BE2C (cell line): Measurements from ENCODE around the gene CCDC24.
A peak's percentile ranks its signal among the peaks of the same experiment; 100 is the strongest.

ENCODE experiments used
- DNase-seq: peaks from one replicate; pipeline ENCODE4 v3.0.0-alpha.2; 2020
- H3K27me3 ChIP-seq: fragments of 250-450 bp; sonication (Bioruptor Pico); 2 replicates; pipeline ENCODE4 v1.5.1; 2020; ENCODE audit warnings: mild to moderate bottlenecking
- H3K36me3 ChIP-seq: fragments of 250-450 bp; sonication (Bioruptor Pico); 2 replicates; pipeline ENCODE4 v1.5.1; 2020; ENCODE audit warnings: mild to moderate bottlenecking
- H3K4me1 ChIP-seq: fragments of 250-450 bp; sonication (Bioruptor Pico); 2 replicates; pipeline ENCODE4 v1.5.1; 2020
- H3K4me3 ChIP-seq: 2 replicates; pipeline ENCODE4 v1.5.1; 2011; ENCODE audit warnings: low read depth, low read length
- H3K9me3 ChIP-seq: fragments of 250-450 bp; sonication (Bioruptor Pico); 2 replicates; pipeline ENCODE4 v1.5.1; 2020
- CTCF ChIP-seq: IDR thresholded peaks from 2 replicates; pipeline ENCODE4 v1.5.1; 2012; ENCODE audit warnings: mild to moderate bottlenecking, low read depth, low read length

CCDC24 gene

GRCh38 chr1:44025816-44026215 is 34.4 kb downstream of the CCDC24 start:
- DNase-seq, result no peak

GRCh38 chr1:44027320-44027719 is 35.9 kb downstream of the CCDC24 start:
- H3K27me3 ChIP-seq, result no peaks in the 10 kb centered on the region
- no peaks in the 10 kb centered on the region; the same call in none of the 2 replicates for H3K4me1 ChIP-seq
- no peak for TF ChIP-seq CTCF

More at GRCh38 chr1:44025816-44026215, 34.4 kb downstream of the CCDC24 start:
- no peaks in the 10 kb centered on the region for H3K36me3 ChIP-seq
- H3K4me1 ChIP-seq, result no peaks in the 10 kb centered on the region; the same call in 1 of the 2 replicates
- no peaks in the 10 kb centered on the region for H3K9me3 ChIP-seq
- no peak overlapping the region for H3K4me3 ChIP-seq
- H3K27me3 ChIP-seq, result no peaks in the 10 kb centered on the region
- TF ChIP-seq CTCF, result no peak

GRCh38 chr1:44029260-44029910 is 38.0 kb downstream of the CCDC24 start:
- Histone ChIP-seq H3K4me3 (peak overlapping the region; percentile 59), H3K36me3 (no peaks in the 10 kb centered on the region), H3K27me3 (no peaks in the 10 kb centered on the region), H3K4me1 (no peaks in the 10 kb centered on the region; the same call in none of the 2 replicates), H3K9me3 (no peaks in the 10 kb centered on the region)
- TF ChIP-seq CTCF, result no peak
- DNase-seq, result no peak

More at GRCh38 chr1:44027320-44027719, 35.9 kb downstream of the CCDC24 start:
- no peak overlapping the region for H3K4me3 ChIP-seq
- DNase-seq, result no peak
- H3K9me3 ChIP-seq, result no peaks in the 10 kb centered on the region
- no peaks in the 10 kb centered on the region for H3K36me3 ChIP-seq

- Histone ChIP-seq H3K4me3 (peak overlapping the region; percentile 59), H3K9me3 (no peaks in the 10 kb centered on the region), H3K4me1 (no peaks in the 10 kb centered on the region; the same call in none of the 2 replicates), H3K36me3 (no peaks in the 10 kb centered on the region), H3K27me3 (no peaks in the 10 kb centered on the region)
- peak; percentile 79 for DNase-seq
- no peak for TF ChIP-seq CTCF
These were observed 38.7 kb downstream of the CCDC24 start for GRCh38 chr1:44029911-44030604.

- TF ChIP-seq CTCF, result peak; percentile 14; the same call in 1 of the 2 replicates
- DNase-seq, result peak; percentile 66
- no peaks in the 10 kb centered on the region for H3K27me3 ChIP-seq
- H3K9me3 ChIP-seq, result no peaks in the 10 kb centered on the region
- no peaks in the 10 kb centered on the region for H3K36me3 ChIP-seq
- no peaks in the 10 kb centered on the region; the same call in none of the 2 replicates for H3K4me1 ChIP-seq
- peak overlapping the region; percentile 59 for H3K4me3 ChIP-seq
These were observed 39.3 kb downstream of the CCDC24 start for GRCh38 chr1:44030605-44031251.
